ENCODE measurements around the gene TXNDC5.

GRCh38 chr6:7859591-7859990 is 51.0 kb downstream of the TXNDC5 start:
- no peak for TF ChIP-seq POLR2A (IDR thresholded peaks at IDR 0.05)
- TF ChIP-seq CTCF (IDR thresholded peaks at IDR 0.05) = no peak
